CD4-positive, alpha-beta T cell treated with Interleukin-6 for 4 hours (primary cell): ENCODE data around the gene PDLIM5.
"Not testable (repeated sequence)": the region's sequence is repeated elsewhere in the genome, so short reads cannot be mapped to it uniquely, and the experiment has no call there.

Experiments
- DNase-seq: peaks from one replicate; pipeline ENCODE4 v3.0.0-alpha.2; 2020; ENCODE audit warnings: mixed read lengths

The PDLIM5 gene

DNA sequence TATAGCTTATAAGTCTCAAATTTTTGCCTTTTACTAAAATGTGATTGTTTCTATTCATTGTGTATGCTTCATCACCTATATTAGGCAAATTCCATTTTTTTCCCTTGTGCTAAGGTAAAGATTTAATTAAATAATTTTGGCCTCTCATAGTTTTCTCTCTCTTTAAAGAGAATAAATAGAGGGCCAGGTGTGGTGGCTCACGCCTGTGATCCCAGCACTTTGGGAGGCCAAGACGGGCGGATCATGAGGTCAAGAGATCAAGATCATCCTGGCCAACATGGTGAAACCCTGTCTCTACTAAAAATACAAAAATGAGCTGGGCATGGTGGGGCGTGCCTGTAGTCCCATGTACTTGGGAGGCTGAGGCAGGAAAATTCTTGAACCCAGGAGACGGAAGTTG is 213.3 kb downstream of the PDLIM5 start:
- not testable (repeated sequence) for DNase-seq

DNA sequence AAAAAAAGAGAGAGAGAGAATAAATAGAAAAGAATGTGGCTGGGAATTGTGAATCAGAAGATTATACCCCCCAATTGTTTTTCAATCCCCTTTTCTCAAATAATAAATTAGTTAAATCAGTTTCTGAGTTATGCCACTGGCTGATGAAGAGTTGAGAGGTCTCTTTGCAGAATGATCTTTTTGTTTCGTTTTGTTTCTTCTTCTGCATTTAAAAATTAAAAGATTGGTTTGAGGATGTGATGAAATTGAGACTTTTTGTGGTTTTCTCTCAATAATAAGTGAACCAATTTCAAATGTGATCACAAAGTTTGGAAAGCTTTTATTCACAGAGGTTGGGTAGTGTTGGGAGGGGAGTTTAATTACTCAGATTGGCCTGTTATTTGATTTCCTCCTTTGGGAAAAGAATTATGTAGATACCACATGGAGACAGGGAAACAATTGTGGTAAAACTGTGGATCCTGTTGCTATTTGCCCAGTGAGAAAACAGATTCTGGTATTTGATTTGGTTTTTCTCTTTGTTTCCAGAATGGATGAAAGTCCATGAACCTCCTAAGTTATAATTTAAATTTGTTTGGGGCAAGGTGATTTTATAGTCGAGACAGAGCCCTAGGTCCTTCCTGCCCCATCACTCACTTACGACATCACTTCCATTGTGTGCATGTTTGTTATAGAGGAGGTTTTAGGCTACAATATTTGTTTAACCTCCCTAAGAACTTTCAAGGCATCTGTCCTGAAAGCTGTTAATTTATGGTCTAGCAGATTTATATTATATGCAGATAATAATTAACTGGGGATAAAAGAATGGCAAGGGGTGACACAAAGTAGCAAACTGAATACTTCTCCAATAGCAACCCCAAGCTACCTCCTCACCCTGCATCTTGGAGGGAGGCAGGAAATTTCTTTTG is 214.0 kb downstream of the PDLIM5 start:
- DNase-seq: no peak

DNA sequence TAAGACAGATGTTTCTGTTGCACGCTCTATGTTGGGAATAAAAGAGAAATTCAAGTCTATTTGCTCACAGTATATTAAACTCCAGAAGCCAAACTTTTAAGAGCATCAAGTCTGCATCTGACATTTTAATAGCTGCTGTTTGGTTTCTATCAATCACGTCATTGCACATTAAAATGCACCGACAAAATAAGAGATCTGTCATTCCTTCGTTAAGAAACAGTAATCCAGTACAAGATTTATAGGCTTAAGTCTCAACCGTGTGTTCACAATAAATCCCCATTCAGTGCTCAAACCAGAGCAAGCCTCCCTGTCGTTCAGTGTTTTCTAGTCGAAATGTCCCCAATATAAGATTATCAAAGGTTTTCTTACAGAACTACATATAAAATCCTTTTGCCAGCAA is 217.0 kb downstream of the PDLIM5 start:
- no peak for DNase-seq

GRCh38 chr4:94669672-94670664 is 218.2 kb downstream of the PDLIM5 start:
- DNase-seq: no peak

DNA sequence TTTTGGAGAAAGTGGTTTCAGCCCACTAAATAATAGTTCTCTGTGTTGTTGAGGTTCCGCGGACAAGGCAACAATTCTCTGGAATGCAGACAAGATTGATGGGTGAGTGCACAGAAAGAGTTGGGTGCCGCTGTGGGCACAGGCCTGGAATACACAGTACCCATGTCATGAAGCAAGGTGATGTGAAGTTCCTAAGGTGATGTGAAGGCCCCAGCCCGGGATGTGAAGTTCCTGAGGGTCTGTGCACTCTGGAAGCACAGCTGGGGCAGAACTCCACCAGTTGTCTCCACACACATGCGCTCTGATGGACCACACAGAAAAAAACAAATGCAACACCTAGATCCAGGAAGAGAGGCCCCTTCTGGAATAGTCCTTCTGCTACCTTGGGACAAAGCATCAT is 219.4 kb downstream of the PDLIM5 start:
- DNase-seq: no peak

DNA sequence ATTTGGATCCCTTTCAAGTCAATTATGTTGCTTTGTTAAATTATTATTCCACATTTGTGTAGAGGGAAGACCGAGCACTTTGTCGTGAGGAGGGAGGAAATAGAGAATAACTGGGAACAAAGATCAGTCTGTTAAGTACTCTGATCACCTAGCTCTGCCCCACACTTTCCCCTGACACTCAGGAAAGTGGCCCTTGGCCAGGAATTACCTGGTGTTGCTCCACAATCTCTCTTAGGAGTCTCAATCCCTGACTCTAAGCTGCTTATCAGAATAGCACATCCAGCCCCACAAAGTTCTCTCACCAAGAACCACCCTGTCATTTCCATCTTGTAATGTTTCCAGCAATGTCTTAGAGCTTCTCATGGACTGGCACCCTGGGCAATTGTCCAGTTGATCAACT is 222.2 kb downstream of the PDLIM5 start:
- DNase-seq: no peak

GRCh38 chr4:94676970-94677369 is 225.2 kb downstream of the PDLIM5 start:
- no peak for DNase-seq

DNA sequence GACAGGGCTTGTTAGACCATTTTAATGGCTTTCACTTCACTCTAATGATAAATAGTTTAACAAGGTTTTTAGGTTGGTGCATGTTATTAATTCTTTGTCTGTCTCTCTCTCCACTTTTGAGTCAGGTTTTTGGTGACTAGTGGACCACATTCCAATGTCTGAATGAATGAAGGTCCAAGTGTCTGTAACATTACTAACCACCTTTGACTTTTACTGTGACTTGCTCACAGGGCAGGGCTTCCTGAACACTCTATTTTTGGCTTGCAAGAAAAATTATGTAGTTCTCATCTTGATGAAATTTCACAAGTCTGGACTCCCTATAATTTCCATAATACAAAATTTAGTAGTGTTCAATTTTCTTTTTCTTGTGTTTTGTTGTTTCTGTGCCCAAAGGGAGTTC is 227.2 kb downstream of the PDLIM5 start:
- no peak for DNase-seq

DNA sequence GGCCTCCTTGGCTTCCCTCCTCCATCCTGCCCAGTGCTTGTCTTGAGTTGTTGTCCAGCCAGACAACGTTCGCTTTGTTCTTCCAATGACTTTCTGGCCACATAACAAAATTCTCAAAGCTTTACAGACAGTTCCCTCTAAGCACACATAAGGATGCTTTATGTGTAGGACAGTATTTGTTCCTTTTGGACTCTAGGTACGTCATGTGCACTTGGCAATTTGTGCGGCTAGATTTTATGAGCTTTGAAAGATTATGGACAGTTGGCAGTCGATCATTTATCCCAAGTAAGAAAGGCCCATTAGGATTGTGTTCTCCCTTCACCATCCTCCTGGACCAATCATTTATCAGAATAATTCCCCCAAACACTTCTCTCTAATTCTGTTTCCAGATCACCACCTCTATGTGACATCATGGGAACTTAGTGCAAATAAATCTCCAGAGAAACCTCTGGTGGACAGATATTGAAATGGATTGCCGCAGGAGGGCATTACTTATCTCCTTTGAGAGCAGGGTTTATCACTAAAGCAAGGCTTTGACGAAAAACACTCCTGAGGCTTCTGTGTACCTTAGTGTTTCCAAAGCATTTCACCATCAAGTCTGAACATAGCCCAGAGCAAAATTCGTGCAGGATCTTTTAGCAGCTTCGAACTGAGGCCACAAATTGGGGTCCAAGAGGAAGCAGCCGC is 228.6 kb downstream of the PDLIM5 start:
- DNase-seq: no peak

- no peak for DNase-seq
These were observed 234.3 kb downstream of the PDLIM5 start for GRCh38 chr4:94686086-94686485.

DNA sequence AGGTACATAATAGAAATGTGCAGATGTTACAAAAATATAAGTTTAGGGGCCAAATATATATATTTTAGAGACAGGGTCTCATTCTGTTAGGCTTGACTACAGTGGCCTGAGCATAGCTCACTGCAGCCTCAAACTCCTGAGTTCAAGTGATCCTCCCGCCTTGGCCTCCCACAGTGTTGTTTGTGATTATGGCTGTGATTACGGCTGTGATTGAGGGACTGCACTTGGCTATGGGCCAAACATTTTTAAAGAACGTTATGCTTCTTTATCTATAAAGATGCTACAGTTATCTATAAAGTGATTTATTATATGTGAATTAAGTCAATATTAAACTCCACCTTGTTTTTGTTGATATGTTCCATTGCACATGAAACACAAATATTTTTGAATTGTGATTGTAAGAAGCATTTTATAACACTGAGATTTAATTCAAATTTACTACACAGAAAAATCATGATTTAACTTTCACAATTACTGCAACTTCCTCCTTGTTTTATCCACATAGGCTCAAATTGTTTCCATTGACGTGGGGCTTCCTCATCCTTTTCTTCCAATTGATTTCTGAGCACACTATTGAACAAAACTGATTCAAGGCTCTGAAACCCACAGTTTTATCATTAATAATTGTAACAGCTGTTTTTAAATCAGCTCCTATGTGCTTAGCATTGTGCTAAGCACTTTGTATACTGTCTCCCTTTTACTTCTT is 237.6 kb downstream of the PDLIM5 start:
- DNase-seq: no peak

- DNase-seq: no peak
These were observed 239.1 kb downstream of the PDLIM5 start for GRCh38 chr4:94690851-94691254.

DNA sequence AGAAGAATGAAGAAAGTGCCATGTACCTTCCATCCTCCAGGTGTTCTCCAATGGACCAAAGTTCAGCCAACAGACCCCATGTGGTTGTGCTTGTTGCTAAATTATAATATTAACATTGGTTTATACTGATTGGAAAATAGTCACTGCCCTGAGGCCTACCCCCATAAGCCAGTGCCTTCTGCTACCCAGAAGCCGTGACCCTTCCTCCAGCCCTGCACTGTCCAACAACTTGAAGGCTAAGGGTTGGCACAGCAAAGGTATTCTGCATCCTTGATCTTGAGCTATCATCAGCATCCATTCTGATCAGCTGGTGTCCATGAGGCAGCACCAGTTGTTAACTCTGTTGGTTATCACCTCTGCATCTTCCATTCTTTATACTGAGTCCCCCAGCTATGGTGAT is 239.8 kb downstream of the PDLIM5 start:
- no peak for DNase-seq

DNA sequence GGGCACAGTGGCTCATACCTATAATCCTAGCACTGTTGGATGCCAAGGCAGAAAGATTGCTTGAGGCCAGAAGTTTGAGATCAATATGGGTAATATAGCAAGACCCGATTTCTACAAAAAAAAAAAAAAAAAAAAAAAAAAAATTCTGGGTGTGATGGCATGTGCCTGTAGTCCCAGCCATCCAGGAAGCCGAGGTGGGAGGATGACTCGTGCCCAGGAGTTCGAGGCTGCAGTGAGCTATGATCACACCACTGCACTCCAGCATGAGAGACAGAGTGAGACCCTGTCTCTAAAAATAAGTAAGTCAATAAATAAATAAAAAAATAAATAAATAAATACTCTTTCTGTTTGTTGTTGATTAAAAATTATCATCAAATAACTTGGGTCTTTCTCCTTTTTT is 243.6 kb downstream of the PDLIM5 start:
- no peak for DNase-seq

DNA sequence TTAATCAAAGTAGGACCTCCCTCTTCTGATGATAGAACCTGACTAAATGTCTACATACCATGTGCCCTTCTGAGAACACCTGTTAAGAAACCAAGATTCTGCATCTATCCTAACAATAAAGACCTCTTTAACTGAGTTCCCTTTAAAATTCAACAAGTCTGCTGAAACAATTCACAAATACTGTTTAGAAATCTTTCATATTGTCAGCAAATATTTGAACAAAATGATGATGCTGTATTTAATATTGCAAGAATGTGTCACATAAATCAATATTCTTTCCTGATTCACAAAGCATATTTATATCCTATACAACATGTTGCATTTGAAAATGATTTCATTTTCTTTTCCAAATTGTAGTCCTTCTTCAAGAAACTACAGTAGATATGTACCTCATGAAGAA is 246.4 kb downstream of the PDLIM5 start:
- no peak for DNase-seq

GRCh38 chr4:94700298-94700697 is 248.6 kb downstream of the PDLIM5 start:
- DNase-seq: no peak

GRCh38 chr4:94701631-94702300 is 250.0 kb downstream of the PDLIM5 start:
- DNase-seq: no peak

DNA sequence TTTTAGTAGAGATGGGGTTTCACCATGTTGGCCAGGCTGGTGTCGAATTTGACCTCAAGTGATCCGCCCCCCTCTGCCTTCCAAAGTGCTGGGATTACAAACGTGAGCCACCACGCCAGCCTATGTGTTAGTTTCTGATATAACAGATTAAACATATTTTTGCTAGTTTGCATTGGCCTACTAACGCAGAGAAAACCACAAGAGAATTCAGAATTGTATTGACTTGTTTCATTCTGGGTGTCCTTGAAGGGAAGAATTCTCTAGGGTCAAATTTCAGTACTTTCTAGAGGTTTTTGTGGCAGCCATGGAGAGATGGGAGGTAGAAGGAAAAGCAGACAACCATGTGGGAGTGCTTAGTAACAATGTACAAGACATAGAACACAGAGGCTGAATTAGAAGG is 259.9 kb downstream of the PDLIM5 start:
- DNase-seq: no peak

GRCh38 chr4:94714365-94715160 is 262.8 kb downstream of the PDLIM5 start:
- DNase-seq: no peak

GRCh38 chr4:94715726-94716125 is 264.0 kb downstream of the PDLIM5 start:
- DNase-seq: no peak
